A549 (cell line): Measurements from ENCODE around the gene CLRN2. TPM values are rescaled to one million over a fixed set of nuclear protein-coding genes. Genes with fewer than 3 reads are reported as not detected.

Experiments used
- ATAC-seq, 2 experiments: fragments of 200-7000 bp in 1 of 2; fragments of >200 bp in 1 of 2; cut with Nextera tagmentation in 1 of 2; cut with Tn5 transposase in 1 of 2; 3 replicates each; pipeline versions ENCODE4 v1.8.0 to v1.9.1; 2018 to 2020; ENCODE audit warnings: mild to moderate bottlenecking in 1 of 2, moderate library complexity in 1 of 2
- CTCF ChIA-PET: fragments of 300-600 bp; sonication (Branson Sonifier 250); formaldehyde crosslinking; extraction: SDS; loops from one replicate; lab custom pipeline; 2021; ENCODE audit warnings: antibody characterized with exemption, inconsistent platforms; lab: Yijun Ruan, JAX
- POLR2A ChIA-PET: fragments of 350-600 bp; formaldehyde crosslinking; extraction: SDS; loops from one replicate; lab custom pipeline; 2021; ENCODE audit warnings: antibody characterized with exemption, inconsistent platforms; lab: Yijun Ruan, JAX
- DNase-seq, 2 experiments: peaks; one replicate each; pipeline versions ENCODE4 v3.0.0 to v3.0.0-alpha.2; 2011 to 2016; ENCODE audit warnings: low read depth in 1 of 2, low spot score in 1 of 2
- FAIRE-seq: peaks from 2 replicates; lab custom pipeline; 2011; peaks lifted over from hg19 to GRCh38; lab: Jason Lieb, UNC
- H3K27ac ChIP-seq, 2 experiments: fragments of >200 bp; sonication (Bioruptor Twin); formaldehyde crosslinking; 3 replicates each; pipeline ENCODE4 v1.5.1; 2016 to 2017
- H3K4me1 ChIP-seq: fragments of >200 bp; sonication (Bioruptor Twin); formaldehyde crosslinking; 3 replicates; pipeline ENCODE4 v1.6.1; 2016
- H3K4me2 ChIP-seq: fragments of >200 bp; sonication (Bioruptor Twin); formaldehyde crosslinking; 3 replicates; pipeline ENCODE4 v1.6.1; 2016
- H3K4me3 ChIP-seq: fragments of >200 bp; sonication (Bioruptor Twin); formaldehyde crosslinking; 3 replicates; pipeline ENCODE4 v1.5.1; 2016
- H3K9me3 ChIP-seq: fragments of >200 bp; sonication (Bioruptor Twin); formaldehyde crosslinking; 3 replicates; pipeline ENCODE4 v1.6.1; 2016
- EHMT2 ChIP-seq: fragments of 200-600 bp; sonication (generic); IDR thresholded peaks from 2 replicates; pipeline ENCODE4 v1.6.1; 2016; ENCODE audit warnings: antibody characterized with exemption, low read depth, mild to moderate bottlenecking, moderate library complexity
- ESRRA ChIP-seq: fragments of 150-350 bp; IDR thresholded peaks from 2 replicates; pipeline ENCODE4 v1.6.1; 2014; ENCODE audit warnings: mild to moderate bottlenecking, low read length, borderline replicate concordance
- JUN ChIP-seq, 2 experiments: fragments of >200 bp; sonication (Bioruptor Twin); formaldehyde crosslinking; IDR thresholded peaks; 2 replicates in 1 of 2; 3 replicates in 1 of 2; pipeline ENCODE4 v1.6.1; 2016 to 2017
- KDM5A ChIP-seq: fragments of 200-600 bp; sonication (generic); IDR thresholded peaks from 2 replicates; pipeline ENCODE4 v1.6.1; 2016; ENCODE audit warnings: antibody characterized with exemption, mild to moderate bottlenecking
- MAFK ChIP-seq: fragments of 450-650 bp; IDR thresholded peaks from 2 replicates; pipeline ENCODE4 v1.6.1; 2014; ENCODE audit not compliant: partially characterized antibody
- MYC ChIP-seq: IDR thresholded peaks from 2 replicates; pipeline ENCODE4 v1.6.1; 2012; ENCODE audit warnings: mild to moderate bottlenecking, inconsistent platforms, low read length, improper control_type of control experiment, borderline replicate concordance
- NFE2L2 ChIP-seq: fragments of 150-350 bp; conservative IDR thresholded peaks from 2 replicates; pipeline ENCODE4 v1.6.1; 2014; ENCODE audit warnings: low read length
- NPAS2 ChIP-seq: fragments of 250-450 bp; sonication (Bioruptor Pico); IDR thresholded peaks from 2 replicates; pipeline ENCODE4 v1.8.0; 2022; ENCODE audit warnings: mild to moderate bottlenecking, moderate library complexity, borderline replicate concordance
- NR3C1 ChIP-seq: fragments of >200 bp; sonication (Bioruptor Twin); formaldehyde crosslinking; IDR thresholded peaks from 3 replicates; pipeline ENCODE4 v1.6.1; 2017
- POLR2A ChIP-seq: IDR thresholded peaks from 2 replicates; pipeline ENCODE4 v1.6.1; 2012; ENCODE audit warnings: mild to moderate bottlenecking, low read length
- RCOR1 ChIP-seq: fragments of 150-350 bp; IDR thresholded peaks from 2 replicates; pipeline ENCODE4 v1.6.1; 2014; ENCODE audit warnings: antibody characterized with exemption, low read length, low read depth
- ZFP36 ChIP-seq: fragments of 450-650 bp; IDR thresholded peaks from 2 replicates; pipeline ENCODE4 v1.6.1; 2014; ENCODE audit warnings: borderline replicate concordance; ENCODE audit not compliant: partially characterized antibody
- ZNF302 ChIP-seq: fragments of 250-450 bp; sonication (Bioruptor Pico); IDR thresholded peaks from 2 replicates; pipeline ENCODE4 v1.9.0; 2021; ENCODE audit warnings: inconsistent platforms, mild to moderate bottlenecking, moderate library complexity
- ZSCAN20 ChIP-seq: fragments of 250-450 bp; sonication (Bioruptor Pico); IDR thresholded peaks from 2 replicates; pipeline ENCODE4 v1.8.0; 2022; ENCODE audit warnings: mild to moderate bottlenecking, moderate library complexity
- WGBS: methylation state at CpG from one replicate; pipeline ENCODE4 v1.1.6; 2017; ENCODE audit errors: missing lambda C conversion rate; 5-methylcytosine and 5-hydroxymethylcytosine counted together
- polyA plus RNA-seq, 4 experiments: library from polyadenylated mRNA; depleted of rRNA in 3 of 4; stranded (reverse); fragments of >200 nt; fragmentation: RNase III in 1 of 4; extraction: RNeasy Plus Mini Kit Qiagen cat#74134 plus additional on column Dnase treatment in 1 of 4; gene quantifications; 2 replicates in 3 of 4; 3 replicates in 1 of 4; pipeline ENCODE4 v1.2.3, GENCODE V29; 2011 to 2017
- TF ChIP-seq, protein P1 (sequence below): fragments of >200 bp; sonication (Bioruptor Twin); formaldehyde crosslinking; IDR thresholded peaks from 3 replicates; pipeline ENCODE4 v1.5.1; 2016
- TF ChIP-seq, protein P2 (sequence below): IDR thresholded peaks from 2 replicates; pipeline ENCODE4 v1.6.1; 2012
- TF ChIP-seq, protein P3 (sequence below): fragments of 150-350 bp; IDR thresholded peaks from 2 replicates; pipeline ENCODE4 v1.6.1; 2014; ENCODE audit warnings: low read depth, mild to moderate bottlenecking, low read length
- TF ChIP-seq, protein P4 (sequence below): fragments of 250-450 bp; sonication (Bioruptor Pico); IDR thresholded peaks from 2 replicates; pipeline ENCODE4 v1.5.0; 2021; ENCODE audit warnings: mild to moderate bottlenecking, moderate library complexity, borderline replicate concordance
- TF ChIP-seq, protein P5 (sequence below): IDR thresholded peaks from 2 replicates; pipeline ENCODE4 v1.6.1; 2012
- TF ChIP-seq, protein P6 (sequence below): fragments of 200-600 bp; sonication (generic); IDR thresholded peaks from 2 replicates; pipeline ENCODE4 v1.6.1; 2016; ENCODE audit warnings: antibody characterized with exemption, mild to moderate bottlenecking, moderate library complexity

CLRN2 gene
- polyA plus RNA-seq, 2 of the 4 experiments (the other 2 are of a cell fraction), result not detected

DNA sequence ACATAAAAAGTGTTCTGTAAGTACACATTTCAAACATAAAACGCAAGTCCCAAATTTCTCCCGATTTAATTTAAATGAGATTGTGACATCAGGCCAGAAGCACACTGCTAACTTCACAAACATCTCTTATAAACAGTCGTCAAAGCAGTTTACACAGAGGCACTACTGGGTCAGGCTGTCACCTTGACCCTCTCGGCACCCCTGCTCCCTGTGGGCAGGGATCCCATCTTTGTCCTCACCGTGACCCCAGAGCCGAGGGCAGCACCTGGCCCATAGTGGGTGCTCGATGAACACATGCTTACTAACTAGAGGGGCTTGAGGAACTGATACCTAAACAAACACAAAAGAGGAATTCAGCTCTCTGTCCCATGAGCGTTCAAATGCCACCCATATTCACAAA is 25.2 kb upstream of the CLRN2 start:
- Histone ChIP-seq H3K4me2 (no peak overlapping the region), H3K4me1 (peaks cover 13% of the 10 kb centered on the region), H3K27ac (no peak overlapping the region), H3K9me3 (no peaks in the 10 kb centered on the region), H3K4me3 (no peak overlapping the region)
- DNase-seq, result no peak
- POLR2A ChIA-PET, result no interaction called here
- no peak for FAIRE-seq
- no peak for TF ChIP-seq ZNF302 (CRISPR knock-in tag)
- no peak for TF ChIP-seq ZSCAN20 (CRISPR knock-in tag)
- no peak for TF ChIP-seq MYC
- TF ChIP-seq ESRRA, result no peak
- TF ChIP-seq, protein P1, sequence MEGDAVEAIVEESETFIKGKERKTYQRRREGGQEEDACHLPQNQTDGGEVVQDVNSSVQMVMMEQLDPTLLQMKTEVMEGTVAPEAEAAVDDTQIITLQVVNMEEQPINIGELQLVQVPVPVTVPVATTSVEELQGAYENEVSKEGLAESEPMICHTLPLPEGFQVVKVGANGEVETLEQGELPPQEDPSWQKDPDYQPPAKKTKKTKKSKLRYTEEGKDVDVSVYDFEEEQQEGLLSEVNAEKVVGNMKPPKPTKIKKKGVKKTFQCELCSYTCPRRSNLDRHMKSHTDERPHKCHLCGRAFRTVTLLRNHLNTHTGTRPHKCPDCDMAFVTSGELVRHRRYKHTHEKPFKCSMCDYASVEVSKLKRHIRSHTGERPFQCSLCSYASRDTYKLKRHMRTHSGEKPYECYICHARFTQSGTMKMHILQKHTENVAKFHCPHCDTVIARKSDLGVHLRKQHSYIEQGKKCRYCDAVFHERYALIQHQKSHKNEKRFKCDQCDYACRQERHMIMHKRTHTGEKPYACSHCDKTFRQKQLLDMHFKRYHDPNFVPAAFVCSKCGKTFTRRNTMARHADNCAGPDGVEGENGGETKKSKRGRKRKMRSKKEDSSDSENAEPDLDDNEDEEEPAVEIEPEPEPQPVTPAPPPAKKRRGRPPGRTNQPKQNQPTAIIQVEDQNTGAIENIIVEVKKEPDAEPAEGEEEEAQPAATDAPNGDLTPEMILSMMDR, result no peak
- TF ChIP-seq, protein P2, sequence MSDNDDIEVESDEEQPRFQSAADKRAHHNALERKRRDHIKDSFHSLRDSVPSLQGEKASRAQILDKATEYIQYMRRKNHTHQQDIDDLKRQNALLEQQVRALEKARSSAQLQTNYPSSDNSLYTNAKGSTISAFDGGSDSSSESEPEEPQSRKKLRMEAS, result no peak
- no peak for TF ChIP-seq ZFP36
- TF ChIP-seq NPAS2 (CRISPR knock-in tag), result no peak
- TF ChIP-seq EHMT2, result no peak
- TF ChIP-seq NR3C1, result no peak
- no peak for TF ChIP-seq JUN (IDR thresholded peaks at IDR 0.05)
- TF ChIP-seq, protein P3, sequence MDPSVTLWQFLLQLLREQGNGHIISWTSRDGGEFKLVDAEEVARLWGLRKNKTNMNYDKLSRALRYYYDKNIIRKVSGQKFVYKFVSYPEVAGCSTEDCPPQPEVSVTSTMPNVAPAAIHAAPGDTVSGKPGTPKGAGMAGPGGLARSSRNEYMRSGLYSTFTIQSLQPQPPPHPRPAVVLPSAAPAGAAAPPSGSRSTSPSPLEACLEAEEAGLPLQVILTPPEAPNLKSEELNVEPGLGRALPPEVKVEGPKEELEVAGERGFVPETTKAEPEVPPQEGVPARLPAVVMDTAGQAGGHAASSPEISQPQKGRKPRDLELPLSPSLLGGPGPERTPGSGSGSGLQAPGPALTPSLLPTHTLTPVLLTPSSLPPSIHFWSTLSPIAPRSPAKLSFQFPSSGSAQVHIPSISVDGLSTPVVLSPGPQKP, result no peak
- TF ChIP-seq RCOR1, result no peak
- TF ChIP-seq KDM5A, result no peak
- TF ChIP-seq, protein P4, sequence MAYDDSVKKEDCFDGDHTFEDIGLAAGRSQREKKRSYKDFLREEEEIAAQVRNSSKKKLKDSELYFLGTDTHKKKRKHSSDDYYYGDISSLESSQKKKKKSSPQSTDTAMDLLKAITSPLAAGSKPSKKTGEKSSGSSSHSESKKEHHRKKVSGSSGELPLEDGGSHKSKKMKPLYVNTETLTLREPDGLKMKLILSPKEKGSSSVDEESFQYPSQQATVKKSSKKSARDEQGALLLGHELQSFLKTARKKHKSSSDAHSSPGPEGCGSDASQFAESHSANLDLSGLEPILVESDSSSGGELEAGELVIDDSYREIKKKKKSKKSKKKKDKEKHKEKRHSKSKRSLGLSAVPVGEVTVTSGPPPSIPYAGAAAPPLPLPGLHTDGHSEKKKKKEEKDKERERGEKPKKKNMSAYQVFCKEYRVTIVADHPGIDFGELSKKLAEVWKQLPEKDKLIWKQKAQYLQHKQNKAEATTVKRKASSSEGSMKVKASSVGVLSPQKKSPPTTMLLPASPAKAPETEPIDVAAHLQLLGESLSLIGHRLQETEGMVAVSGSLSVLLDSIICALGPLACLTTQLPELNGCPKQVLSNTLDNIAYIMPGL (CRISPR knock-in tag), result no peak
- TF ChIP-seq, protein P5, sequence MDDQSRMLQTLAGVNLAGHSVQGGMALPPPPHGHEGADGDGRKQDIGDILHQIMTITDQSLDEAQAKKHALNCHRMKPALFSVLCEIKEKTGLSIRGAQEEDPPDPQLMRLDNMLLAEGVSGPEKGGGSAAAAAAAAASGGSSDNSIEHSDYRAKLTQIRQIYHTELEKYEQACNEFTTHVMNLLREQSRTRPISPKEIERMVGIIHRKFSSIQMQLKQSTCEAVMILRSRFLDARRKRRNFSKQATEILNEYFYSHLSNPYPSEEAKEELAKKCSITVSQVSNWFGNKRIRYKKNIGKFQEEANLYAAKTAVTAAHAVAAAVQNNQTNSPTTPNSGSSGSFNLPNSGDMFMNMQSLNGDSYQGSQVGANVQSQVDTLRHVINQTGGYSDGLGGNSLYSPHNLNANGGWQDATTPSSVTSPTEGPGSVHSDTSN, result no peak
- TF ChIP-seq NFE2L2, result no peak
- no peak for TF ChIP-seq POLR2A
- TF ChIP-seq, protein P6, sequence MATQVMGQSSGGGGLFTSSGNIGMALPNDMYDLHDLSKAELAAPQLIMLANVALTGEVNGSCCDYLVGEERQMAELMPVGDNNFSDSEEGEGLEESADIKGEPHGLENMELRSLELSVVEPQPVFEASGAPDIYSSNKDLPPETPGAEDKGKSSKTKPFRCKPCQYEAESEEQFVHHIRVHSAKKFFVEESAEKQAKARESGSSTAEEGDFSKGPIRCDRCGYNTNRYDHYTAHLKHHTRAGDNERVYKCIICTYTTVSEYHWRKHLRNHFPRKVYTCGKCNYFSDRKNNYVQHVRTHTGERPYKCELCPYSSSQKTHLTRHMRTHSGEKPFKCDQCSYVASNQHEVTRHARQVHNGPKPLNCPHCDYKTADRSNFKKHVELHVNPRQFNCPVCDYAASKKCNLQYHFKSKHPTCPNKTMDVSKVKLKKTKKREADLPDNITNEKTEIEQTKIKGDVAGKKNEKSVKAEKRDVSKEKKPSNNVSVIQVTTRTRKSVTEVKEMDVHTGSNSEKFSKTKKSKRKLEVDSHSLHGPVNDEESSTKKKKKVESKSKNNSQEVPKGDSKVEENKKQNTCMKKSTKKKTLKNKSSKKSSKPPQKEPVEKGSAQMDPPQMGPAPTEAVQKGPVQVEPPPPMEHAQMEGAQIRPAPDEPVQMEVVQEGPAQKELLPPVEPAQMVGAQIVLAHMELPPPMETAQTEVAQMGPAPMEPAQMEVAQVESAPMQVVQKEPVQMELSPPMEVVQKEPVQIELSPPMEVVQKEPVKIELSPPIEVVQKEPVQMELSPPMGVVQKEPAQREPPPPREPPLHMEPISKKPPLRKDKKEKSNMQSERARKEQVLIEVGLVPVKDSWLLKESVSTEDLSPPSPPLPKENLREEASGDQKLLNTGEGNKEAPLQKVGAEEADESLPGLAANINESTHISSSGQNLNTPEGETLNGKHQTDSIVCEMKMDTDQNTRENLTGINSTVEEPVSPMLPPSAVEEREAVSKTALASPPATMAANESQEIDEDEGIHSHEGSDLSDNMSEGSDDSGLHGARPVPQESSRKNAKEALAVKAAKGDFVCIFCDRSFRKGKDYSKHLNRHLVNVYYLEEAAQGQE, result no peak
- no peak for TF ChIP-seq MAFK
- 86% methylated on average over 8 of the region's 8 CpGs for WGBS
- ATAC-seq, result no peak
- CTCF ChIA-PET, result no interaction called here
